ENCODE results near the gene ANKRD13C.
"Not testable (repeated sequence)": the region's sequence is repeated elsewhere in the genome, so short reads cannot be mapped to it uniquely, and the experiment has no call there.

The ANKRD13C gene

DNA sequence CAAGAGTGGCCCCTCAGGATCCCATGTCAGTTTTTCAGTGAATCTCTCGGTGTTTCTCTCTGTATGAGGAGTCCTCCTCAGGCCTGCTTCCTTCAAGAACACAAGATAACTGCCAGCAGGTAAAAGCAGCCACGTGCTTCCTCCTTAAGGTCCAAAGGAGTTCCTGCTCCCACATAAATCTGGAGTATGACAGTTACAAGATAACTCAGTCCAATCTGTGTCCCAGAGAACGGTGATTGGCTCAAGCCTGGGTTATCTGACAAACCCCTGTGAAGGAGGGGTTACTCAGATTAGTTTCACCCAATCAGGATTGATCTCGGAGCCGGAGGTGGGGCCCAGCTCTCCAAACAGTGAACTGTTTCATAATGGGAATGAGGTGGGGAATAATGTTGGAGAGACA is 5.8 kb upstream of the ANKRD13C start:
- no peak for DNase-seq (ENCODE audit: low spot score)

DNA sequence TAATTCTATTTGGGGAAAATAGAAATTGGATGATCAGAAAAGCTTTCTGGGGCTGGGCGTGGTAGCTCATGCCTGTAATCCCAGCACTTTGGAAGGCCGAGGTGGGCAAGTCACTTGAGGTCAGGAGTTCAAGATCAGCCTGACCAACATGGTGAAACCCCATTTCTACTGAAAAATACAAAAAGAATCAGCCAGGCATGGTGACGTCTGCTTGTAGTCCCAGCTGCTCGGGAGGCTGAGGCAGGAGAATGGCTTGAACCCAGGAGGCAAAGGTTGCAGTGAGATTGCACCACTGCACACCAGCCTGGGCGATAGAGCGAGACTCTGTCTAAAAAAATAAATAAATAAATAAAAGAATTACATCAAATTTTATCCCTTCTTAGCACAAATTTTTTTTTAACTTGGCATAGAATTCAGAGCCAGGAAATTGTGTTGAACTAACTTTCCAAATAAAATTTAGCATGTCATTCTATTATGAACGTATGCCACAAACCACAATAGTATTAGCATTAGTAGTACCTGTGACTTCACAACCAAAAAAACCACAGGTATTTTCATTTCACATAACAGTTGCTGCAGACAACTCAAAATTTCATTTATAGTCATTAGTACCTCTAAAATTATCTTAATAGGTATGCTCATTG is 4.5 kb upstream of the ANKRD13C start:
- no peak for DNase-seq (ENCODE audit: low spot score)

DNA sequence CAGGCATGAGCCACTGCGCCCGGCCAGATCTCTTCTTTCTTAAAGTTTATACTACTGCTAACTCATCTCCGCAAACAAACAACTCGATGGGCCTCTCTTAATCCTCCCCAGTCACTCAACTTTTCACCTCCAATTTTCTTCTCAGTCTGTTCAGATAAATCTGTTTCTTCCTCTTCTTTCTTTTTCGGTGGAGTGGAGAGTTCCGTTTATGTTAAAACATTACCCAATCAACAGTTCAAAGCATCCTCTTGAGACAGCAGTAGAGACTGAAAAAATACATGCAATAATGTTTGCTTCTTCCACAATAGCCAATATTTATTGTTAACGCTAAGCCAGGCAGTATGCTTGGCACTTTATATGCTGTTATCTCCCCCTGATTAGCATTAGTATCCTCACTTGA is 1.4 kb upstream of the ANKRD13C start:
- DNase-seq (ENCODE audit: low spot score): no peak

DNA sequence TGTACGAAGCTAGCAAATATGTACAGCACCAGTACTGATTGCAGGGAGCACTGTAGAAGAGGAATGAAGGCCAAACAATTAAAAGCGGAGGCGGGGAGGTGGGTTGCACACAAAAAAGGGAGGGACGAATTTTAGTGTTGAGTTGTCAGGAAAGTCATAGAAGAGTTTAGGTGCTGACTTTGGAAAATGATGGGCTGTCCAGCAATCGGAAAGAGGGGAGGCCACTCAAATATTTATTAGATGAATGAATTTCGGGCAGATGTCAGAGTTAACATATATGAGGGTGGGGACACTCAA is 537 bp upstream of the ANKRD13C start:
- no peak for DNase-seq (ENCODE audit: low spot score)

DNA sequence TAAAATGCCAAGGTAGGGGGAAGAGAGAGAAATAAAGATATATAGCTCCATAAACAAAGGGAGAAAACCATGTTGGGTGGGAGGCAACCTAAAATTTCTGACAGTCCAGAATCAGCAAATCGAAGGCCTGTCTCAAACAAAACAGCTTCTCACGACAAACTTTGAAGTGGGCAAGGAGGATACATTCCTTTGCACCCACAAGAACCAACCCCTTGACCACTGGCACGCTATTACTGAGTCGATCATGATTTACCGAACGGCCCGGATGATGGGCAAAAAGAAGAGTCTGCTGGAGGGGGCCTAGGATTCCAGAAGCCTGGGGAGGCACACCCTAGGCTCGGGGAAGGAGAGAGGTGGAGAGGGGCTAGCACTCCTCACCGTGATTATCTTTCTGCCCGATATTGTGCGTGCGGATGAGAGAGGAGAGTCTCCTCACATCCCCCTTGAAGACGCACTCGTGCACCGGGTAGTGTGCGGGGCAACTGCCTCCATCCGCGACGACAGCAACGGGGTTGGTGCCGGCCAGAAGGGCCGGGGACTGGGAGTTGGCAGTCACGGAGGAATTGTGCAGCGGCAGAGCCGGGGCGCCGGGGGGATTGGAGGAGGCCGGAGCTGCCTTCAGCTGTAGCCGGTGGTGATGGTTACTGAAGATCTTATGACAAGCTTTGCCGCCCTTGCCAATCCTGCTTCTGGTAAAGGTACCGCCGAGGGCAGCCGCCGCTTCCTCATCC is 756 bp downstream of the ANKRD13C start:
- DNase-seq (ENCODE audit: low spot score): no peak

DNA sequence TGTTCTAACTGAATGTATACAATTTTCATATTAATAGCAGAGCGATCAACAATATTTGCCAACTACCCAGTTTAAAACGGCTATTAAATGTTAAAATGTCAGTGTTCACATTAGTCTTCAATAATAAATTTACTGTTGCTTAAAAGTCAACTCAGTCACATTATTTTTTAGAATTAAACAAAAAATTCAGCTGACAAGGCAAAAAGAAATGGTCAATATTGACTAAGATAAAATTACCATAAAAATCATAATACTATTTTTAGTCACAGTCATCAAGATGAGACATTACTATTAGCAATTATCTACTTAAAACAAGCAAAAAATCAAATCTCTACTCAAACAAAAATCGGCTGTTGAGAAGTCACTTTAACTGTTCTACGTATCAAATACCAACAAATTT is 1.5 kb downstream of the ANKRD13C start:
- DNase-seq (ENCODE audit: low spot score): no peak

DNA sequence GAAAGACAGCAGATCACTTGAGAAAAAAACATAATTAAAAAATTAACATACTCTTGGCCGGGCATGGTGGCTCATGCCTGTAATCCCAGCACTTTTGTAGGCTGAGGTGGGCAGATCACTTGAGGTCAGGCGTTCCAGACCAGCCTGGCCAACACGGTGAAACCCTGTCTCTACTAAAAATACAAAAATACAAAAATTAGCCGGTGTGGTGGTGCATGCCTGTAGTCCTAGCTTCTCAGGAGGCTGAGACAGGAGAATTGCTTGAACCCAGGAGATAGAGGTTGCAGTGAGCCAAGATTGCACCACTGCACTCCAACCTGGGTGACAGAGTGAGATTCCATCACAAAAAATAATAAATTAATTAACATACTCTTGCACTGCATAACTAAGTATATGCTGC is 4.7 kb downstream of the ANKRD13C start:
- DNase-seq (ENCODE audit: low spot score): not testable (repeated sequence)

DNA sequence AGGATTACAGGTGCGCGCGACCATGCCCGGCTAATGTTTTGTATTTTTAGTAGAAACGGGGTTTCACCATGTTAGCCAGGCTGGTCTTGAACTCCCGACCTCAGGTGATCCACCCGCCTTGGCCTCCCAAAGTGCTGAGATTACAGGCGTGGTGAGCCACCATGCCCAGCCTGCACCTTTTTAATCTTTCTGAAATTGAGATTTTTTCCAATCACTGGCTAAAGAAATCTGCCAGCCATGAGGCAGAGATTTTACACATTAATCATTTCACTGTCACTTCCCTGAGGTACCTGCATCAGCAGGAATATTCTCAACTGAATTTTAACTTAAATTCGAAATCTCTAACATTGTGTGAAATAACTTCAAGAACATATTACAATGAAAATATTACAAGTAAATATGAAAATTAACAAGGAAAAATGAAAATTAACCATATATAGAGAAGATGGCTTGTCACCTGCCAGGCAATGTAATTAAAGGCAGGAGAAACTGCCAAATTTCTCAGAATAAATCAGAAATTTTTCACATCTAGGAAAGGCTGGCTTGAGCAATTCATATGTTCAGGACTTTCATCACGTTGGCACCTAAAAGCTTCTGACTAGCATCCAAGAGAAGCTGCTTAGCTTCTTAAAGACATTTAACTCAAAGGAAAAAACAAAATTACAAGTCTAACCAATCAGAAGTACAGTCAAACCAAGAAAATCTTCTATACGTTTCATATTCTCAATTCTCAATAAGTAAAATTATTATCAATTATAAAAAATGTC is 5.9 kb downstream of the ANKRD13C start:
- no peak for DNase-seq (ENCODE audit: low spot score)

DNA sequence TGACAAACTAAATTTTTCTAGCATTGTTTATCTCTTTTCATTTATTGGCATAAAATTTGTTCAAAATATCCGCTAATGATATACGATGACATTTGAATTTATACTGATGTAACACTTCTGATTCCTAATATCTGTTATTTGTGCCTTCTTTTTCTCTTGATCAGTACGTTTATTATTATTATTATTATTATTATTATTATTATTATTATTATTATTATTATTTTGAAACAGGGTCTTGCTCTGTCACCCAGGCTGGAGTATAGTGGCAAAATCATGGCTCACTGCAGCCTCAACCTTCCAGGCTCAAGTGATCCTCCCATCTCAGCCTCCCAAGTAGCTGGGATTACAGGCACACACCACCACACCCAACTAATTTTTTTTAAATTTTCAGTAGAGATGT is 14.9 kb downstream of the ANKRD13C start:
- not testable (repeated sequence) for DNase-seq (ENCODE audit: low spot score)

DNA sequence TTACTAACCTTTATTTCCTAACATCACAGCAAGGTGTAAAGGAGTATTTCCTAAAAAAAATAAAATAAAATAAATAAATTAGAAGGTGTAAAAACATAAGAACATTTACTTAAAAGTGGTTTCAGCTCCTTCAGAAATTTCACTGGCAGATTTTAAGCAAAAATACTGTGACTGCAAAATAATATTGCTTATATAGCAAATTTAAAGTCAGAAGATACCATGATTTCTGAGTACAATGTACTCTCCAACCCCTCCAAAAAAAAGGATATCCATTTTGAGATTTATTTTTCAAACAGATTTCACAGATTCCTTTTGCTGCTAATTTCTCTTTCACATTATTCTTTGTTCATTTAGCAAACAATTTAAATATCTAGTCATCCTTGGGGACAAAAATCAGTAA is 18.5 kb downstream of the ANKRD13C start:
- DNase-seq (ENCODE audit: low spot score): no peak

DNA sequence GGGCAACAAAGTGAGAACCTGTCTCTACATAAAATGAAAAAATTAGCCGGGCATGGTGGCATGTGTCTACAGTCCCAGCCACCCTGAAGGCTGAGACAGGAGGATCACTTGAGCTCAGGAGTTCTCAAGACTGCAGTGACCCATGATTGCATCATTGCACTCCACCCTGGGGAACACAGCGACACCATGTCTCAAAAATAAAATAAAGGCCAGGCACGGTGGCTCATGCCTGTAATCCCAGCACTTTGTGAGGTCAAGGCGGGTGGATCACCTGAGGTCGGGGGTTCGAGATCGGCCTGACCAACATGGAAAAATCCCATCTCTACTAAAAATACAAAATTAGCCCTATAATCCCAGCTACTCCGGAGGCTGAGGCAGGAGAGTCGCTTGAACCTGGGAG is 20.1 kb downstream of the ANKRD13C start:
- no peak for DNase-seq (ENCODE audit: low spot score)

DNA sequence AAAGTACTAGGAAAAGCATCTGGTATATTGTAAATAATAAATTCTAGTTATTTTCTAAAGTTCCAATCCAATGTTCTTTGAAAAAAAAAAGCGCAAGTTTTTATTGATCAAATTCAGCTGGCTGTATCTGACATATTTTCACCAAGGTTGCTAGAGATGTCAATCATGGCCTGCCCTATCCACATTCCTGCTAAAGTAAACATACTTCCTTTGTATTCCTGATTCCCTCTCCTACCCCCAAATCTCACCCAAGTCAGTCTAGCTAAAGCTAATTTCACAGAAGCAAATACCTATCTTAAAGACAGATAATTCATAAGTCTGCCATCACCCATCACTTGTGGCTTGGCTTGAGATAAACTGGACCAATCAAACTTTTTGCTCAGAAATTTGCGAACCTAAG is 21.3 kb downstream of the ANKRD13C start:
- DNase-seq (ENCODE audit: low spot score): no peak

DNA sequence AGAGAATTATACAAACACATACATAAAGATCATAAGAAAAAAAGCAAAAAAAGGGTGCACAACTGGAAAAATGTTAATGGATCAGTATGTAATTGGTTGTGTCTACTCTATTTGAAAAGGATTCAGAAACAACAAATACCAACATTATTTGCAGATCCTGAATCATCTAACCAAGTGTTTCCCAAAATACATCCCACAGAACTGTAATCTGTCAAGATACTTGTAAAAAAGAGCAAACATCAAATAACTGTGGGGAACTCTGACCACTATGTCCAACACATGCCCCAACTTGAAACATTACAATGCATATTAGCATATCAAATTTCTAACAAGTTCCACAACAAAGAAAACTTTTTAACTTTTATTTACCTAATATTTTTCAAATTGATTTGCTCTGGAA is 22.6 kb downstream of the ANKRD13C start:
- DNase-seq (ENCODE audit: low spot score): no peak

DNA sequence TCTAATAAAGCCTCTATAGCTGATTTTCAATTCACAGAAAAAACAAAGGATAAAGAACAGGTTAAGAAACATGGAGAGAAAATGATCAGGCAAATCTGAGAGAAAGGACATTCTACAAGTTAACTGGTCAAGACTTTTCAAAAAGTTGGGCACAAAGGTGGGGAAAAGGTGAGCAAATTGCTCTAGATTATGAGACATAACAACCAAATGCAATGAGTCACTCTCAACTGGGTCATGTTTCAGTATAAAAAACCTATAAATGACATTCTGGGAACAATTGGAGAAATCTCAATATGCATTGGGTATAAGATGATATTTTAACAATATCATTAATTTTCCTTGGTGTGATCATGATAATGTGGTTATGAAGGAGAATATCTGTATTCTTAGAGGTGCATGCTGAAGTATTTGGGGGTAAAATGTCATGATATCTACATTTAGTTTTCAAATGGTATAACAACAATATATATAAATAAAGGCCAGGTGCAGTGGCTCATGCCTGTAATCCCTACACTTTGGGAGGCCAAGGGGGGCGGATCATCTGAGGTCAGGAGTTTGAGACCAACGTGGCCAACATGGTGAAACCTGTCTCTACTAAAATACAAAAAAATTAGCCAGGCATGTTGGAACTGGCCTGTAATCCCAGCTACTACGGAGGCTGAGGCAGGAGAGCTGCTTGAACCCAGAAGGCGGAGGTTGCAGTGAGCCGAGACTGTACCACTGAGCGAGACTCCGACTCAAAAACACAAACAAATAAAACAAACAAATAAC is 27.0 kb downstream of the ANKRD13C start:
- DNase-seq (ENCODE audit: low spot score): no peak

DNA sequence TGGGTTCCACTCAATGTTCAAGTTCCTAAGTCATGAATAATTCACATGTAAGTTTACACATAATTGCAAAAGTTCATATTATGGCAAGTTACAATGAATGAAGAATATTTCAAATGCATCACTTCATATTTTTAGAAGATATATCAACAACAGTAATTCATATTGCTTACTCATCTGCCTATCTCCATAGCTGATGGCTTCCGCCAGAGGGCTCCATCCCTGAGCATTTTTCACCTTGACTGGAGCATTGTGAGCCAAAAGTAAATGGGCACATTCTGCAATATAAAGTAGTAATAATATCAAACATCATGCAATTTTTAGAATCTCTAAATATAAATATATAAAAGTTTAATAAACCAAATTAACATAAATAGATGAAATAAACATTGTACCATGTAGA is 29.8 kb downstream of the ANKRD13C start:
- no peak for DNase-seq (ENCODE audit: low spot score)

DNA sequence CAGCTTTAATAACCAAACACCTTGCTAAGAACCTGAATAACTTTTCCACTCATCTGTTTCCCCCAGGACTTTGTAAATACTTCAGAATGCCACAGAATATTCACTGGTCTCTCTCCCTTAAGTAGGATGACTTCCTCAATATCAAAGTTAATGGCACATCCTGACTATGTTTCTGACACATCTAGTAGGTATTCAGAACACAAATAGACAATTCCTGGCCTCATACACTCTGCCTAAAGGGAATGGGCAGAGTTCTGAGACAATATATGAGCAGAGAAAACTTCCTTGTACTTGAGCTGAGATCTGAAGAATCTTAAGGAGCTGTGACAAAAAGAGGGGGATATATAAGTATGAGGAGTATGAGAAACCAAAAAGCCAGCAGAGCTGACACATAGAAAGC is 34.8 kb downstream of the ANKRD13C start:
- DNase-seq (ENCODE audit: low spot score): no peak

DNA sequence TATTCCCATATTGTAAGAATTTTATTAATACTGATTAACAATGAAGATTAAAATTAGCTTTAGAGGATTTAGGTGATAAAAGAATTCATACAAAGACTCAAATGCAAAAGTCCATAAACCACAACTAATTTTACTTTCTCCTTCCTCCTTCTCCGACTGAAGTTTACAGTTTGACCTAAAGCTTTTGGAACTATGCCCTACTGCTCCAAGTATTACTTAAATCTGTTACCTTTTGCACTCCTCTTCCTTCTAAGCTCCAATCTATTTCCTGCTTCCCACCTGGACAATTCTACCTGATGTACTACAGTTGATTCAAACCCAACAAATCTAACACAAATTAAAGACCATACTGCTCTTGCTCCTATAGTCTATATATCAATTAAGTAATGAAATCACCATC is 36.3 kb downstream of the ANKRD13C start:
- DNase-seq (ENCODE audit: low spot score): no peak

DNA sequence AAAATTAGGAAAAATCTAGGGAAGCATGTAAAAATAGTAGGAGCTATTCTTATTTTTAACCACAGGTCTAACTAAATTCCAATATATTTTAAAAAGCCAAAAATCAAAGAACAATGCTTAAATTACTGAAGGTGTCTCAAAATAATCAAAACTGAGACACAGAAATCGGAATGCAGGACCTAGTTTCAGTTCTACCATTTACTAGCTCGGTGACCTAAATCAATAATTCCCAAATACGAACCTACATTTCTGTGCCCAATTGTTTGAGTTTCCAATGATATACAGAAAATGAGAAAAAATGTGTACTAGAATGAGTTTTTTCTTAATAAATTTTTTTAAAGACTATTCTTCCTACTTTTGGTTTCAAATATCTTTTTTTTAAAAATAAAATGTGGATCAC is 37.4 kb downstream of the ANKRD13C start:
- no peak for DNase-seq (ENCODE audit: low spot score)

DNA sequence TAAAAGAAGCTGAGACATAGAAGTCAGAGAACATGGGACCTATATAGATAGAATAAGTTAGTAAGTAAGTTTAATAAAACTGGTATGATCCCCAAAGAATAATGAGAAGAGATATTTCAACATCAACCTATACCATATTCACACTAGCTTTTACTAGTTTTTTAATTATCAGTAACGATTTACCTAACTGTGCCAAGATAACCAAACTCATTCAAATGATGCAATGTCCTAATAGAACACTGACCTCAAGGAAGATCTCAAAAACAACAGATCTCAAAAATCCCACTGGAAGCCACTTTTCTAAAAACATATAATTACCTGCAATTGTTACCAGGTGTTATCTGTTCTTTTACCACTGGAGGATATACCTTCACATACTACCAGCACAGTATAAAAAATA is 38.7 kb downstream of the ANKRD13C start:
- no peak for DNase-seq (ENCODE audit: low spot score)

DNA sequence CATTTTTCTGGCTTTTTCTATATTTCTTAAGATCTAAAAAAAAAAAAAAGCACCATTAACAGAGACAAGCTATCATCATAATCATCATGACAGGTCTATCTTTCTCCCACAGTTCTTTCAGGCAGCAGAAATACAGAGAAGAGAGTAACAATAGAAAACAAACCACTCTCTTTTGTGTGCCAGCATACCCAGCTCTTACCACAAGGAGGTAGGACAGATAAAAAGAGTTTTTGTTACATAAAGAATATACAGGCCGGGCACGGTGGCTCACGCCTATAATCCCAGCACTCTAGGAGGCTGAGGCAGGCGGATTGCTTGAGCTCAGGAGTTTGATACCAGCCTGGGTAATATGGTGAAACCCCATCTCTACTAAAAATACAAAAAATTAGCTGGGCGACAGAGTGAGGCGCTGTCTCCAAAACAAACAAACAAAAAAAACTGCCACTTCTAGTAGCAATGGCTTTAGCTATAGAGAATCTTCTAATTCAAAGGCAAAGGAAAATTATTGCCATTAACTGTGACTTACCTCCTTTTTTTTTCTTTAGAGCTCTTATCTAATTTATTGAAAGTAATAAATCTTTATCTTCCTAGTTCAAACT is 39.7 kb downstream of the ANKRD13C start:
- no peak for DNase-seq (ENCODE audit: low spot score)

DNA sequence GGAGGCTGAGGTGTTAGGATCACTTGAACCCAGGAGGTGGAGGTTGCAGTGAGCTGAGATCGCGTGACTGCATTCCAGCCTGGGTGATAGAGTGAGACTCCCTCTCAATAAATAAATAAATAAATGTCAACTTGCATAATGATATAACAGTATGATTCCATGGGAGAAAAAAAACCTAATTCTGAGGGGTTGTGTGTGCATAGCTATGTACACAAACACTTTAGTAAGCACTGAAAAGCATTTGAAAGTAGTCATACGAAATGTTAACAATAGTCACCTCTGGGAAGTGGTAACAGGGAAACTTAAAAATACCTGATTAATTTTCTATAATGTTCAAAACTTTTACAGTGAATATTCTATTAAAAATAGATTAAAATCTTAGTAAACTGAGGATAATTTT is 43.2 kb downstream of the ANKRD13C start:
- DNase-seq (ENCODE audit: low spot score): no peak

DNA sequence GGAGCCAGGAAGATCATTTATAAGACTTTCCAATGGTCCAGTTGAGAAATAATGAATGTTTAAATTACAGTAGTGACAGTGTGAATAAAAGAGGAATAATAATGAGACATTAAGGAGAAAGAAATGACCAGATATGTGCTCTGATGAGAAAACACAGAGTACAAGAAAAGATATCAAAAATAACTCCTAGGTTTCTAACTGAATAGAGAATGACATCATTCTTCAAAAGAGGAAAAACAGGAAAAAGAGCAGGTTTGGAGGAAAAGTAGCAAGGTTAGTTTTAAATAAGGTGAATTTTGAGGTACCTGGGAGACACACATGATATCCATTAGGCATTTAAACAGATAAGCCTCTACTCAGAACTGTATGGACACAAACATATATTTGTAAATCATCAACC is 55.0 kb downstream of the ANKRD13C start:
- DNase-seq (ENCODE audit: low spot score): no peak
